ENCODE results near the gene GNG7.
"Not testable (repeated sequence)": the region's sequence is repeated elsewhere in the genome, so short reads cannot be mapped to it uniquely, and the experiment has no call there.

The GNG7 gene

GRCh38 chr19:2567996-2568395 lies 134.5 kb downstream of the GNG7 start:
- TF ChIP-seq CTCF (conservative IDR thresholded peaks at IDR 0.05; ENCODE audit: low read depth, low read length) = no peak
- H3K4me3 ChIP-seq (ENCODE audit: low read depth, low read length) = no peak overlapping the region
- no peak for DNase-seq (ENCODE audit: low read depth)

- no peak overlapping the region for H3K4me3 ChIP-seq (ENCODE audit: low read depth, low read length)
- no peak for TF ChIP-seq CTCF (conservative IDR thresholded peaks at IDR 0.05; ENCODE audit: low read depth, low read length)
- no peak for DNase-seq (ENCODE audit: low read depth)
These were observed 134.9 kb downstream of the GNG7 start for GRCh38 chr19:2567580-2567979.

- DNase-seq (ENCODE audit: low read depth); H3K4me3 ChIP-seq (ENCODE audit: low read depth, low read length): not testable (repeated sequence)
These were observed 138.9 kb downstream of the GNG7 start for GRCh38 chr19:2563546-2563945.

- DNase-seq (ENCODE audit: low read depth) = no peak
- H3K4me3 ChIP-seq (ENCODE audit: low read depth, low read length) = no peak overlapping the region
- TF ChIP-seq CTCF (conservative IDR thresholded peaks at IDR 0.05; ENCODE audit: low read depth, low read length) = no peak
These were observed 140.6 kb downstream of the GNG7 start for GRCh38 chr19:2561895-2562294.

- TF ChIP-seq CTCF (conservative IDR thresholded peaks at IDR 0.05; ENCODE audit: low read depth, low read length) = no peak
- no peak overlapping the region for H3K4me3 ChIP-seq (ENCODE audit: low read depth, low read length)
These were observed 141.3 kb downstream of the GNG7 start for GRCh38 chr19:2561221-2561620.

GRCh38 chr19:2560369-2560768 lies 142.1 kb downstream of the GNG7 start:
- TF ChIP-seq CTCF (conservative IDR thresholded peaks at IDR 0.05; ENCODE audit: low read depth, low read length) = no peak
- no peak overlapping the region for H3K4me3 ChIP-seq (ENCODE audit: low read depth, low read length)
- DNase-seq (ENCODE audit: low read depth) = no peak

More at GRCh38 chr19:2561221-2561620, 141.3 kb downstream of the GNG7 start:
- no peak for DNase-seq (ENCODE audit: low read depth)

GRCh38 chr19:2558543-2558942 lies 144.0 kb downstream of the GNG7 start:
- no peak for DNase-seq (ENCODE audit: low read depth)
- no peak overlapping the region for H3K4me3 ChIP-seq (ENCODE audit: low read depth, low read length)
- TF ChIP-seq CTCF (conservative IDR thresholded peaks at IDR 0.05; ENCODE audit: low read depth, low read length) = no peak

- H3K4me3 ChIP-seq (ENCODE audit: low read depth, low read length); DNase-seq (ENCODE audit: low read depth): not testable (repeated sequence)
These were observed 144.4 kb downstream of the GNG7 start for GRCh38 chr19:2558131-2558530.
